Measurements from ENCODE around the gene BRF1.

Gene BRF1

GRCh38 chr14:105287249-105288102 is 13.3 kb downstream of the BRF1 start:
- Histone ChIP-seq H3K4me2 (ENCODE audit: low read length) (no peak overlapping the region), H3K4me1 (ENCODE audit: control insufficient read depth, low read length) (peaks cover 11% of the 10 kb centered on the region; the same call in 1 of the 2 replicates), H3K79me2 (ENCODE audit: control insufficient read depth, low read length) (peaks cover 17% of the 10 kb centered on the region), H3K36me3 (ENCODE audit: control insufficient read depth, low read length) (no peaks in the 10 kb centered on the region), H3K27me3 (ENCODE audit: control insufficient read depth, low read length) (no peaks in the 10 kb centered on the region), H4K20me1 (ENCODE audit: control insufficient read depth, insufficient read depth, low read depth, low read length) (peaks cover 4% of the 10 kb centered on the region; the same call in 1 of the 2 replicates), H3K4me3 (ENCODE audit: low read length) (no peak overlapping the region), H3F3A (ENCODE audit: control insufficient read depth, insufficient read depth) (no peaks in the 10 kb centered on the region), H3K27ac (ENCODE audit: low read depth, low read length) (no peak overlapping the region), H3K9me3 (ENCODE audit: control insufficient read depth, insufficient read depth, low read length) (no peaks in the 10 kb centered on the region), H3K9me2 (replicated peaks; ENCODE audit: control insufficient read depth, low read length) (no peaks in the 10 kb centered on the region)
- TF ChIP-seq, protein P1, sequence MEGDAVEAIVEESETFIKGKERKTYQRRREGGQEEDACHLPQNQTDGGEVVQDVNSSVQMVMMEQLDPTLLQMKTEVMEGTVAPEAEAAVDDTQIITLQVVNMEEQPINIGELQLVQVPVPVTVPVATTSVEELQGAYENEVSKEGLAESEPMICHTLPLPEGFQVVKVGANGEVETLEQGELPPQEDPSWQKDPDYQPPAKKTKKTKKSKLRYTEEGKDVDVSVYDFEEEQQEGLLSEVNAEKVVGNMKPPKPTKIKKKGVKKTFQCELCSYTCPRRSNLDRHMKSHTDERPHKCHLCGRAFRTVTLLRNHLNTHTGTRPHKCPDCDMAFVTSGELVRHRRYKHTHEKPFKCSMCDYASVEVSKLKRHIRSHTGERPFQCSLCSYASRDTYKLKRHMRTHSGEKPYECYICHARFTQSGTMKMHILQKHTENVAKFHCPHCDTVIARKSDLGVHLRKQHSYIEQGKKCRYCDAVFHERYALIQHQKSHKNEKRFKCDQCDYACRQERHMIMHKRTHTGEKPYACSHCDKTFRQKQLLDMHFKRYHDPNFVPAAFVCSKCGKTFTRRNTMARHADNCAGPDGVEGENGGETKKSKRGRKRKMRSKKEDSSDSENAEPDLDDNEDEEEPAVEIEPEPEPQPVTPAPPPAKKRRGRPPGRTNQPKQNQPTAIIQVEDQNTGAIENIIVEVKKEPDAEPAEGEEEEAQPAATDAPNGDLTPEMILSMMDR (IDR thresholded peaks at IDR 0.05; ENCODE audit: low read depth, low read length, poor library complexity, severe bottlenecking) = no peak
- no peak for TF ChIP-seq EZH2phosphoT487 (IDR thresholded peaks at IDR 0.05; ENCODE audit: borderline replicate concordance, low read length)

DNA sequence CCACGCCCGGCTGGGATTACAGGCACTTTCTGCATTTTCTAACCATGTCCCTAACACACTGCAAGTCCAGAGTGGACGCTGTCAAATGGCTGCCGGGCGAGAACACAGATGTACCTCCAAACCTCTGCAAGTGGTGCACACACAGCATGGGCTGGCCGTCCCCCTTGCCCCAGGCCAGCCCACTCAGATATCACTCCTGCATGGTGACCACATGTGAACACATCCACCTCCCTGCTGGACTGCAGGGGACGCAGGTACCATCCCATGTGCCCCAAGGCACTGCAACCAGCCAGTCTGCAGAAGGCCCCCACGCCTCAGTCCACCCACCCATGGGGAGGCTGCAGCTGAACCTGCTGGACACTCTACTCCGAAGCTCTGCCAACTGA is 14.0 kb downstream of the BRF1 start:
- Histone ChIP-seq H3K79me2 (ENCODE audit: control insufficient read depth, low read length) (peaks cover 18% of the 10 kb centered on the region), H3K4me2 (ENCODE audit: low read length) (no peak overlapping the region), H3K36me3 (ENCODE audit: control insufficient read depth, low read length) (no peaks in the 10 kb centered on the region), H3K27me3 (ENCODE audit: control insufficient read depth, low read length) (no peaks in the 10 kb centered on the region), H3K4me3 (ENCODE audit: low read length) (no peak overlapping the region), H3K9me2 (replicated peaks; ENCODE audit: control insufficient read depth, low read length) (no peaks in the 10 kb centered on the region), H3K9me3 (ENCODE audit: control insufficient read depth, insufficient read depth, low read length) (no peaks in the 10 kb centered on the region), H3F3A (ENCODE audit: control insufficient read depth, insufficient read depth) (no peaks in the 10 kb centered on the region), H3K27ac (ENCODE audit: low read depth, low read length) (no peak overlapping the region), H4K20me1 (ENCODE audit: control insufficient read depth, insufficient read depth, low read depth, low read length) (peaks cover 2% of the 10 kb centered on the region; the same call in 1 of the 2 replicates), H3K4me1 (ENCODE audit: control insufficient read depth, low read length) (peaks cover 11% of the 10 kb centered on the region; the same call in 1 of the 2 replicates)
- TF ChIP-seq, protein P1 (IDR thresholded peaks at IDR 0.05; ENCODE audit: low read depth, low read length, poor library complexity, severe bottlenecking) = no peak

DNA sequence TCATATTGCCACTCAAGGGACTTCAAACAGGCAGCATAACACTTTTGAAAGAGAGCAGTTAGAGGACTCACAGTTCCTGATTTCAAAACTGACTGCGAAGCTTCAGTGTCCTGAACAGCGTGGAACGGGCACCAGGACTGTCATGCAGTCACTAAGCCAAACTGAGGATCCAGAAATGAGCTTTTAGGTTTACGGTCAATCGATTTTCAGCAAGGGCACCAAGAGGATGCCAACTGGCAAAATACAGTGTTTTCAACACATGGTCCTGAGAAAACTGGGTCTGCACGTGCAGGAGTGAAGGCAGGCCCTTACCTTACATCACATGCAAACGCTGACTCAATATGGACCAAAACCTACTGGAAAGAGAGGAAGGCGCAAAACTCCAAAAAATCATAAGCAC is 15.6 kb downstream of the BRF1 start:
- Histone ChIP-seq H3K9me3 (ENCODE audit: control insufficient read depth, insufficient read depth, low read length) (no peaks in the 10 kb centered on the region), H3K4me1 (ENCODE audit: control insufficient read depth, low read length) (peaks cover 7% of the 10 kb centered on the region; the same call in 1 of the 2 replicates), H3K9me2 (replicated peaks; ENCODE audit: control insufficient read depth, low read length) (no peaks in the 10 kb centered on the region), H3K79me2 (ENCODE audit: control insufficient read depth, low read length) (peaks cover 8% of the 10 kb centered on the region; the same call in 1 of the 2 replicates), H3K27me3 (ENCODE audit: control insufficient read depth, low read length) (no peaks in the 10 kb centered on the region), H3F3A (ENCODE audit: control insufficient read depth, insufficient read depth) (no peaks in the 10 kb centered on the region), H4K20me1 (ENCODE audit: control insufficient read depth, insufficient read depth, low read depth, low read length) (peaks cover 2% of the 10 kb centered on the region; the same call in 1 of the 2 replicates), H3K4me3 (ENCODE audit: low read length) (no peak overlapping the region), H3K36me3 (ENCODE audit: control insufficient read depth, low read length) (no peaks in the 10 kb centered on the region), H3K4me2 (ENCODE audit: low read length) (no peak overlapping the region), H3K27ac (ENCODE audit: low read depth, low read length) (no peak overlapping the region)
- TF ChIP-seq, protein P1 (IDR thresholded peaks at IDR 0.05; ENCODE audit: low read depth, low read length, poor library complexity, severe bottlenecking) = no peak
- no peak for TF ChIP-seq EZH2phosphoT487 (IDR thresholded peaks at IDR 0.05; ENCODE audit: borderline replicate concordance, low read length)

Data from DOHH2 (cell line).